IMR-90 (cell line): Measurements from ENCODE around the gene FUT7. TPM values are rescaled to one million over a fixed set of nuclear protein-coding genes. Genes with fewer than 3 reads are reported as not detected.

ENCODE experiments used
- ATAC-seq: fragments of 200-7000 bp; cut with Tn5 transposase; 2 replicates; pipeline ENCODE4 v1.9.1; 2020; ENCODE audit warnings: low read depth, mild to moderate bottlenecking, moderate library complexity
- BruUV-seq: library from RNA; stranded (reverse); fragments of 400-500 nt; replicated peaks from 2 replicates; lab custom pipeline; 2021; lab: Mats Ljungman, UMichigan
- CTCF ChIA-PET: fragments of 300-600 bp; formaldehyde crosslinking; extraction: SDS; loops from one replicate; lab custom pipeline; 2021; ENCODE audit warnings: antibody characterized with exemption; lab: Yijun Ruan, JAX
- POLR2A ChIA-PET: fragments of 300-600 bp; sonication (Branson Sonifier 250); formaldehyde crosslinking; loops from one replicate; lab custom pipeline; 2022; ENCODE audit warnings: antibody characterized with exemption; ENCODE audit not compliant: unreplicated experiment; lab: Charles Lee
- DNase-seq: peaks from one replicate; pipeline ENCODE4 v3.0.0; 2013
- H2AFZ ChIP-seq: replicated peaks from 2 replicates; pipeline ENCODE3; 2013; ENCODE audit warnings: low read length, mild to moderate bottlenecking; ENCODE audit not compliant: poor library complexity
- H2AK5ac ChIP-seq: 2 replicates; pipeline ENCODE4 v1.6.1; 2013; ENCODE audit warnings: low read depth, low read length, inconsistent platforms
- H2AK9ac ChIP-seq: replicated peaks from 2 replicates; pipeline ENCODE3; 2013; ENCODE audit warnings: mild to moderate bottlenecking, low read depth, low read length, moderate library complexity; ENCODE audit not compliant: poor library complexity
- H2BK120ac ChIP-seq: 2 replicates; pipeline ENCODE4 v1.6.1; 2013; ENCODE audit warnings: low read depth, low read length, inconsistent platforms
- H2BK15ac ChIP-seq: 3 replicates; pipeline ENCODE4 v1.6.1; 2013; ENCODE audit warnings: low read depth, low read length, inconsistent platforms
- H2BK20ac ChIP-seq: 2 replicates; pipeline ENCODE4 v1.6.1; 2013; ENCODE audit warnings: low read depth, mild to moderate bottlenecking, inconsistent platforms, low read length, moderate library complexity
- H2BK5ac ChIP-seq: 2 replicates; pipeline ENCODE4 v1.6.1; 2013; ENCODE audit warnings: mild to moderate bottlenecking, low read depth, low read length, inconsistent platforms; ENCODE audit not compliant: poor library complexity, severe bottlenecking
- H3K14ac ChIP-seq: replicated peaks from 2 replicates; pipeline ENCODE4 v1.6.1; 2013; ENCODE audit warnings: low read depth, low read length, inconsistent platforms
- H3K18ac ChIP-seq: 2 replicates; pipeline ENCODE4 v1.6.1; 2013; ENCODE audit warnings: low read depth, low read length, control low read depth
- H3K23ac ChIP-seq: 2 replicates; pipeline ENCODE4 v1.6.1; 2013; ENCODE audit warnings: low read depth, low read length, inconsistent platforms
- H3K27ac ChIP-seq: 2 replicates; pipeline ENCODE4 v1.5.1; 2013; ENCODE audit warnings: mild to moderate bottlenecking, control low read depth, low read length; ENCODE audit not compliant: insufficient read depth
- H3K27me3 ChIP-seq: 2 replicates; pipeline ENCODE4 v1.6.1; 2013; ENCODE audit warnings: low read length; ENCODE audit not compliant: control insufficient read depth, insufficient read depth
- H3K36me3 ChIP-seq: 2 replicates; pipeline ENCODE4 v1.6.1; 2013; ENCODE audit warnings: low read length, mixed read lengths; ENCODE audit not compliant: control insufficient read depth, insufficient read depth
- H3K4ac ChIP-seq: 2 replicates; pipeline ENCODE4 v1.6.1; 2013; ENCODE audit warnings: low read depth, low read length, inconsistent platforms
- H3K4me1 ChIP-seq: 2 replicates; pipeline ENCODE4 v1.6.1; 2013; ENCODE audit warnings: low read length, mixed read lengths; ENCODE audit not compliant: control insufficient read depth, insufficient read depth
- H3K4me2 ChIP-seq: 2 replicates; pipeline ENCODE4 v1.6.1; 2013; ENCODE audit warnings: low read depth, mild to moderate bottlenecking, control low read depth, low read length, moderate library complexity
- H3K4me3 ChIP-seq: 2 replicates; pipeline ENCODE4 v1.5.1; 2013; ENCODE audit warnings: low read depth, mild to moderate bottlenecking, control low read depth, low read length, moderate library complexity; ENCODE audit not compliant: insufficient read depth
- H3K56ac ChIP-seq: 2 replicates; pipeline ENCODE4 v1.6.1; 2013; ENCODE audit warnings: low read length, inconsistent platforms; ENCODE audit not compliant: insufficient read depth; ENCODE audit errors: extremely low read depth
- H3K79me1 ChIP-seq, 2 experiments: 2 replicates each; pipeline ENCODE4 v1.6.1; 2013; ENCODE audit warnings: low read length in 2 of 2, inconsistent platforms in 1 of 2, low read depth in 1 of 2
- H3K9ac ChIP-seq: 2 replicates; pipeline ENCODE4 v1.6.1; 2013; ENCODE audit warnings: low read depth, low read length, control low read depth
- H3K9me1 ChIP-seq: 2 replicates; pipeline ENCODE4 v1.6.1; 2013; ENCODE audit warnings: low read length, inconsistent platforms; ENCODE audit not compliant: insufficient read depth
- H3K9me3 ChIP-seq: 2 replicates; pipeline ENCODE4 v1.6.1; 2013; ENCODE audit warnings: low read length; ENCODE audit not compliant: control insufficient read depth, insufficient read depth
- H4K20me1 ChIP-seq: 2 replicates; pipeline ENCODE4 v1.6.1; 2013; ENCODE audit warnings: low read length, inconsistent platforms; ENCODE audit not compliant: insufficient read depth
- H4K5ac ChIP-seq: 2 replicates; pipeline ENCODE4 v1.6.1; 2013; ENCODE audit warnings: mild to moderate bottlenecking, low read depth, low read length, control low read depth
- H4K8ac ChIP-seq, 2 experiments: 2 replicates each; pipeline ENCODE4 v1.6.1; 2013; ENCODE audit warnings: low read depth in 2 of 2, low read length in 2 of 2, control low read depth in 1 of 2, inconsistent platforms in 1 of 2
- H4K91ac ChIP-seq: 2 replicates; pipeline ENCODE4 v1.6.1; 2013; ENCODE audit warnings: low read depth, low read length, inconsistent platforms; ENCODE audit not compliant: insufficient read depth
- FOS ChIP-seq: fragments of 150-350 bp; IDR thresholded peaks from 2 replicates; pipeline ENCODE4 v1.6.1; 2016; ENCODE audit warnings: low read depth, low read length
- MAZ ChIP-seq: IDR thresholded peaks from 2 replicates; pipeline ENCODE4 v1.6.1; 2012; ENCODE audit warnings: low read depth, mild to moderate bottlenecking, low read length, improper control_type of control experiment, moderate library complexity, borderline replicate concordance
- MXI1 ChIP-seq: IDR thresholded peaks from 2 replicates; pipeline ENCODE4 v1.6.1; 2012; ENCODE audit warnings: low read depth, mild to moderate bottlenecking, low read length, moderate library complexity, borderline replicate concordance
- NFE2L2 ChIP-seq: fragments of 150-350 bp; IDR thresholded peaks from 2 replicates; pipeline ENCODE4 v1.6.1; 2016; ENCODE audit warnings: low read depth, mild to moderate bottlenecking, low read length
- POLR2A ChIP-seq: IDR thresholded peaks from 2 replicates; pipeline ENCODE4 v1.6.1; 2012; ENCODE audit warnings: mild to moderate bottlenecking, low read depth, low read length
- RAD21 ChIP-seq: IDR thresholded peaks from 2 replicates; pipeline ENCODE4 v1.6.1; 2012; ENCODE audit warnings: low read length, improper control_type of control experiment
- RCOR1 ChIP-seq: IDR thresholded peaks from 2 replicates; pipeline ENCODE4 v1.6.1; 2012; ENCODE audit warnings: mild to moderate bottlenecking, low read length, improper control_type of control experiment; ENCODE audit not compliant: insufficient replicate concordance
- RFX5 ChIP-seq: IDR thresholded peaks from 2 replicates; pipeline ENCODE4 v1.8.0; 2012; ENCODE audit warnings: low read depth, mild to moderate bottlenecking, low read length, moderate library complexity
- SMC3 ChIP-seq: fragments of 150-350 bp; IDR thresholded peaks from 2 replicates; pipeline ENCODE4 v1.6.1; 2016; ENCODE audit warnings: low read depth, mild to moderate bottlenecking, antibody characterized with exemption, low read length, moderate library complexity
- USF2 ChIP-seq: fragments of 150-350 bp; IDR thresholded peaks from 2 replicates; pipeline ENCODE4 v1.6.1; 2017; ENCODE audit warnings: mild to moderate bottlenecking, antibody characterized with exemption, low read length, low read depth
- WGBS, 2 experiments: methylation state at CpG; one replicate each; pipeline versions ENCODE4 v1.1.5 to v1.1.7; 2013; ENCODE audit warnings: missing lambda C conversion rate in 2 of 2; ENCODE audit not compliant: insufficient read length in 1 of 2; ENCODE audit errors: extremely low coverage in 2 of 2; 5-methylcytosine and 5-hydroxymethylcytosine counted together
- dilution Hi-C: fragments of 300-500 bp; cut with HindIII; formaldehyde crosslinking; loops from one replicate; pipeline ENCODE4 v1.14.3; 2018; ENCODE audit warnings: low sequenced_read_pairs; ENCODE audit not compliant: unreplicated experiment
- in situ Hi-C: fragments of 300-500 bp; cut with MboI; formaldehyde crosslinking; loops from 3 replicates; pipeline ENCODE4 v1.14.3; 2019; ENCODE audit warnings: low sequenced_read_pairs, inconsistent platforms, mixed read lengths
- intact Hi-C: fragments of 100-400 bp; cut with micrococcal nuclease; formaldehyde crosslinking; loops from 2 replicates; pipeline ENCODE4 v1.10.0; 2022
- polyA plus RNA-seq, 3 experiments: library from polyadenylated mRNA; depleted of rRNA; stranded (reverse); fragments of >200 nt; gene quantifications; 2 replicates each; pipeline ENCODE4 v1.2.3, GENCODE V29; 2012; ENCODE audit warnings: low replicate concordance in 1 of 3
- total RNA-seq: library from RNA; depleted of rRNA; stranded (reverse); fragments of >200 nt; gene quantifications from 2 replicates; pipeline ENCODE4 v1.2.3, GENCODE V29; 2012
- TF ChIP-seq, protein P1 (sequence below): conservative IDR thresholded peaks from 2 replicates; pipeline ENCODE4 v1.5.1; 2012; ENCODE audit warnings: mild to moderate bottlenecking, low read depth, low read length, improper control_type of control experiment

The FUT7 gene
- total and polyA plus RNA-seq, 2 of the 4 experiments (the other 2 are of a cell fraction): not detected

DNA sequence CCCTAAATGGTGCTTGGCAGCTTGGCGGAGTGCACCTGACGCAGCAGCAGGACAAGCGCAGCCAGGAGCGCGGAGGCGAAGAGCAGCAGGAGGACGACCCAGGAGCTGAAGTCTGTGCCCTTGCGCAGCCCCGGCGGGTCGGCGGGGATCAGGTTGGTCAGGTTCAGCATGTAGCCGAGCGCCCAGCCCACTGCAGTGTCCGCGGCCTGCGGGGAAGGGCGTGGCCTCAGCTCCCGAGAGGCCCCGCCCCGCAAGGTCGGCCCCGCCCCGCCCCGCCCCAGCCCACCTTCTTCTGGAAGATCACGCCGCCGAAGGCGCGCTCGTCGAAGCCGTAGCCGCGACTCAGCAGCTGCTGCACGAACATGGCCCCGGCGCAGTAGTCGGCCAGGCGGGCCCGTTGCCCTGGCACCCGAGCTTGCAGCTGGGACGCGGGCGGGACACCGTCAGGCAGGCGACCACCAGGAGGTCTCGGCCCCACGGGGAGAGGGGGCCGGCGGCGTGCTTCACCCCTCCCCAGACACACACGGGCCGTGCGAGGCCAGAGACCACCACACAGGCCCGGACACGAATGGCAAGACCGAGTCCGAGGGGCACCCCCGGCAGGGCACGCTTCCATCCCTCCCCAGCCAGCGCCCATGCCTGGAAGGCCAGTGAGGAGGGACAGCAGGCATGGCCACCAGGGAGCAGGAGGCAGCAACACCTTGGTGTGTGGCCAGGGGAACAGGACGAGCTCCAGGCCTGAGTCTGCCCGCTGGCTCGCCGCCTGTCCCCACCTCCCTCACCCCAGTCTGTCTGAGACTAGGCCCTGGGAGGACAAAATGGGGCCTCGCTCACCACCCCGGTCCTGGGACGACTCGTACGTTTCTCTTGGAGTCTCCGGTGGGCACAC lies 17.0 kb upstream of the FUT7 start (continued):
- TF ChIP-seq FOS (no peak), RAD21 (no peak)

DNA sequence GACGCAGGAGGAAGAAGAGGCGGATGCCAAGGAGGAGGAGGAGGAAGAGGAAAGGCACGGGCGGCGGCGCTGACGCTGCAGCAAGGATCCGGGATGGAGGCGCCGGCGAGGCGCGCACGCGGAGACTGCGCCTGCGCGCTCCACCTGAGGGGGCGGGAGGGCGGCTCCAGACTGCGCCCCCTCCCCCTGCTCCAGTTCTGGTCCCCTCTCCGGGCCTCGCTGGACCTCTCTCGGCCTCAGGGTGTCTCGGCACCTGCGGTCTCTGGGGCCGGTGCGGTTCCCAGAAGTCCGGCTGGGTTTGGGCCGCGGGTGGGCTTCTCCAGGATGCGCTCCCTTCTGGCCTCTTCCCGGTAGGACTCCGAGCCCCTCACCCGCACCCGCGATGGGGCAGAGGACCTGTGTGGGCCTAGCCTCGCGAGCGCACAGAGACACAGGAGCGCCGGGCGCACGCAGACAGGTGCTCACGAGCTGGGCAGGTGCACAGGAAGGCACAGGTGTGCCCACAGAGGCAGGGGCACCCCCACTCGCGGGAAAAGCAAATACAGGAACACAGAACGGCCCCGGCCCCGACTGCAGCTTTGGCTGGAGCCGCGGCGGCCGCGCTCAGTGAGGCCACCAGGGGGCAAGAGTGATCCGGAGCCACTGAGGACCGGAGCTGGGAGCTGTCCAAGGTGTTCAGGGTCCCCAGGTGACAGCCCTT lies 14.3 kb upstream of the FUT7 start, which contains the start of gene NPDC1:
Gene NPDC1, minus strand, starts transcription at position 90 of the 700 bp plus-strand sequence. CDS start 188 bp downstream, outside the sequence.
- Histone ChIP-seq H4K91ac (peak within 1 kb of the TSS; percentile 69; the same call in 1 of the 2 replicates), H3K27me3 (peaks cover 32% of the 10 kb centered on the region), H3K4me3 (peak within 1 kb of the TSS; percentile 63), H4K5ac (no peak within 1 kb of the TSS), H2BK20ac (no peak within 1 kb of the TSS), H3K36me3 (no peaks in the 10 kb centered on the region), H3K4me2 (peak within 1 kb of the TSS; percentile 96), H4K20me1 (peaks cover 28% of the 10 kb centered on the region), H2AK5ac (peak within 1 kb of the TSS; percentile 38; the same call in 1 of the 2 replicates), H3K9ac (peak within 1 kb of the TSS; percentile 50), H2AFZ (peak within 1 kb of the TSS; percentile 97), H3K56ac (no peak within 1 kb of the TSS), H2BK15ac (no peak within 1 kb of the TSS), H4K8ac (no peak within 1 kb of the TSS; a peak in 1 of 4 replicates), H3K27ac (no peak within 1 kb of the TSS; the same call in 1 of the 2 replicates), H3K23ac (no peak within 1 kb of the TSS), H3K79me1 (peaks cover 5 to 16% of the 10 kb centered on the region in 2 experiments; a peak in 3 of 4 replicates), H3K14ac (peak within 1 kb of the TSS; percentile 8; the same call in 1 of the 2 replicates), H2BK5ac (no peak within 1 kb of the TSS), H3K4ac (0 out of 2 replicates have a peak within 1 kb of the TSS, but pooled peaks have one; percentile 45), H3K9me3 (no peaks in the 10 kb centered on the region), H3K4me1 (peaks cover 11% of the 10 kb centered on the region), H2AK9ac (peak within 1 kb of the TSS; percentile 93), H2BK120ac (no peak within 1 kb of the TSS), H3K9me1 (no peaks in the 10 kb centered on the region), H3K18ac (no peak within 1 kb of the TSS)
- dilution Hi-C loops: no loop called here
- intact Hi-C loops: loop anchor here (1.0 to 2.0 kb wide), 2 partner anchors 21 to 181 kb away; partner anchors contain the start of gene RNF224
- 1% methylated on average over 50 of the region's 57 CpGs; no CpG with 5 or more reads in 1 of the 2 experiments for WGBS, 2 experiments
- CTCF ChIA-PET: interaction anchor here (0.5 to 1.8 kb wide), 15 partner anchors 9 to 480 kb away, joined by 3 to 17 read pairs (median 5); partner anchors contain the start of genes MAN1B1 and UAP1L1
- ATAC-seq: peak; percentile 76
- BruUV-seq: no TSS peak
- peak; percentile 61 for DNase-seq
- peak; percentile 66 for TF ChIP-seq SMC3
- 0 out of 2 replicates have a peak, but pooled peaks have one; percentile 34 for TF ChIP-seq MXI1
- no peak for TF ChIP-seq NFE2L2
- TF ChIP-seq POLR2A: no peak
- peak; percentile 74 for TF ChIP-seq RAD21
- TF ChIP-seq RFX5: no peak
- TF ChIP-seq MAZ: no peak
- TF ChIP-seq, protein P1, sequence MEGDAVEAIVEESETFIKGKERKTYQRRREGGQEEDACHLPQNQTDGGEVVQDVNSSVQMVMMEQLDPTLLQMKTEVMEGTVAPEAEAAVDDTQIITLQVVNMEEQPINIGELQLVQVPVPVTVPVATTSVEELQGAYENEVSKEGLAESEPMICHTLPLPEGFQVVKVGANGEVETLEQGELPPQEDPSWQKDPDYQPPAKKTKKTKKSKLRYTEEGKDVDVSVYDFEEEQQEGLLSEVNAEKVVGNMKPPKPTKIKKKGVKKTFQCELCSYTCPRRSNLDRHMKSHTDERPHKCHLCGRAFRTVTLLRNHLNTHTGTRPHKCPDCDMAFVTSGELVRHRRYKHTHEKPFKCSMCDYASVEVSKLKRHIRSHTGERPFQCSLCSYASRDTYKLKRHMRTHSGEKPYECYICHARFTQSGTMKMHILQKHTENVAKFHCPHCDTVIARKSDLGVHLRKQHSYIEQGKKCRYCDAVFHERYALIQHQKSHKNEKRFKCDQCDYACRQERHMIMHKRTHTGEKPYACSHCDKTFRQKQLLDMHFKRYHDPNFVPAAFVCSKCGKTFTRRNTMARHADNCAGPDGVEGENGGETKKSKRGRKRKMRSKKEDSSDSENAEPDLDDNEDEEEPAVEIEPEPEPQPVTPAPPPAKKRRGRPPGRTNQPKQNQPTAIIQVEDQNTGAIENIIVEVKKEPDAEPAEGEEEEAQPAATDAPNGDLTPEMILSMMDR: peak; percentile 89
- peak; percentile 61 for TF ChIP-seq RCOR1
- no peak for TF ChIP-seq USF2
- POLR2A ChIA-PET: no interaction called here
- in situ Hi-C loops: no loop called here
